ENCODE data around the gene CROCC2.

DNA sequence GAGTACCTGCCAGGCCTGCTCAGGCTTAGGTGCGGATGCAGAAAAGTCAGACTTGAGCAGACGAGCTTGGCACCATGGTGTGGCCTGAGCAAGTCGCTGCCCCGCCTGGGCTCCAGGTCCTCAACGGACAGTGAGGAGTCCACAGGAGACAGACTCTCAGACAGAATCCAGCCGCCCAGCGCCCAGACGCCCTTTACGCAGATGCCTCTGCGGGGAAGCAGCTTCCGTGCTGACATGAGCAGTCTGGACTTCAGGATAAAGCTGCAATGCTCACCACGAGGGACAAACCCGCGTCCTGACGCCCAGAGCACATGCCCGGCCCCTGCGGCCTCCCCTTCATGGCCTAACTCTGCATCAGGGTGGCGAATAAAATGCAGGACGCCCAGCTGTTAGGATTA is 6.7 kb upstream of the CROCC2 start:
- TF ChIP-seq, protein P1, sequence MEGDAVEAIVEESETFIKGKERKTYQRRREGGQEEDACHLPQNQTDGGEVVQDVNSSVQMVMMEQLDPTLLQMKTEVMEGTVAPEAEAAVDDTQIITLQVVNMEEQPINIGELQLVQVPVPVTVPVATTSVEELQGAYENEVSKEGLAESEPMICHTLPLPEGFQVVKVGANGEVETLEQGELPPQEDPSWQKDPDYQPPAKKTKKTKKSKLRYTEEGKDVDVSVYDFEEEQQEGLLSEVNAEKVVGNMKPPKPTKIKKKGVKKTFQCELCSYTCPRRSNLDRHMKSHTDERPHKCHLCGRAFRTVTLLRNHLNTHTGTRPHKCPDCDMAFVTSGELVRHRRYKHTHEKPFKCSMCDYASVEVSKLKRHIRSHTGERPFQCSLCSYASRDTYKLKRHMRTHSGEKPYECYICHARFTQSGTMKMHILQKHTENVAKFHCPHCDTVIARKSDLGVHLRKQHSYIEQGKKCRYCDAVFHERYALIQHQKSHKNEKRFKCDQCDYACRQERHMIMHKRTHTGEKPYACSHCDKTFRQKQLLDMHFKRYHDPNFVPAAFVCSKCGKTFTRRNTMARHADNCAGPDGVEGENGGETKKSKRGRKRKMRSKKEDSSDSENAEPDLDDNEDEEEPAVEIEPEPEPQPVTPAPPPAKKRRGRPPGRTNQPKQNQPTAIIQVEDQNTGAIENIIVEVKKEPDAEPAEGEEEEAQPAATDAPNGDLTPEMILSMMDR (IDR thresholded peaks at IDR 0.05 in 4 of 5, conservative IDR thresholded peaks at IDR 0.05 in 1 of 5), result no peak
- no peak for TF ChIP-seq POLR2A (IDR thresholded peaks at IDR 0.05)
